ENCODE measurements around the gene SP9.
"Not testable (repeated sequence)": the region's sequence is repeated elsewhere in the genome, so short reads cannot be mapped to it uniquely, and the experiment has no call there.

The SP9 gene

DNA sequence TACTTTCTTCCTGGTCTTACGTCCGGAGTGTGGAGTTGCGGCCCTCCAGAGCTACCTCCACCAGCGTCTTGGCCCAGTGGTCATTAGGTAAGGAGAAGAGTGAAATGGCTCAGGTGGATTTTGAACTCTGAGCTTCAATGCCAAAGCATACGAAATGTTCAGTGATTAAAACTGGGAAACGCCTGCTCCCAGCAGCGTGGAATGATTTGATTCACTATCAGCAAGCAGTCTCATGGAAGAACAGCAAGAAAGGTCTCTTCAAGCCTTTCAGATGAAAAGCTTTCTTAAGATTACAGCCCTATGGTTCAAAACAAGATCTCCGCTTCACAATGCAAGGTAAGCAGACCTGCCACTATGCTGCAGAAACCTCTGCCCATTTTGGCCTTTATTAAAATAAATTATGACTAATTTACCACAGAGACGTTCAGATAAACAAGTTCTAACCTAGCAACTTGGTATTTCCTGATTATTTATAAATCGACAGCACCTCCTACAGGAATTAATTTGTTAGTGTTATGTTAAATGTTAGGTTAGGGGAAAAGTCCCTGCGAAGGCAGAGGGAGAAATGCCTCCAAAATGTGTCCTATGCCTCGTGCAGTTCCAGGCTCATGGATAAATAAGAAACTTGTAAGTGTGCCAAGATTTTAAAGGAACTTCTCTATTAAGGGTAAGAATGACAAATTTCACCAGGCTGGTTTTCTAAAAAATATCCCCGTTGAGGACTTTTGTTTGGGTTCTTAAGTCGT lies 10.1 kb downstream of the SP9 start:
- peak; percentile 81 for DNase-seq

DNA sequence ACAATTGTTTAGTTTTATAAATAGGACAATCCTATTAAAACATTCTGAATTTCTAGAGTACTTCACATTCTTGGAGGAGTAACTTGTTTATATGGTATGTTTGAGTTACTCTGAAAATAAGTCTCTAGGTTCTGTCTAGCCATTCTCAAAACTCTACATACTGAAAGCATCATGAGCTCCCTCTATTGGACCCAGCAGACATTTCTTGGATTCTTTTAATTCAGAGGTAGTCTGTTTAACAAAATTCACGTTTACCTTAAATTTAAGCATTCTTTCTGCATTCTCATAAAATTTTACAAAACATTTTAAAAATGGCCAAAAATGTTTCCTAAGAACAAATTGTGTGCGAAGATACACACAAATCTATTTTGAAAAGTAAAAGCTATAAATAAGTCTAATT lies 15.3 kb downstream of the SP9 start:
- peak; percentile 56 for DNase-seq

DNA sequence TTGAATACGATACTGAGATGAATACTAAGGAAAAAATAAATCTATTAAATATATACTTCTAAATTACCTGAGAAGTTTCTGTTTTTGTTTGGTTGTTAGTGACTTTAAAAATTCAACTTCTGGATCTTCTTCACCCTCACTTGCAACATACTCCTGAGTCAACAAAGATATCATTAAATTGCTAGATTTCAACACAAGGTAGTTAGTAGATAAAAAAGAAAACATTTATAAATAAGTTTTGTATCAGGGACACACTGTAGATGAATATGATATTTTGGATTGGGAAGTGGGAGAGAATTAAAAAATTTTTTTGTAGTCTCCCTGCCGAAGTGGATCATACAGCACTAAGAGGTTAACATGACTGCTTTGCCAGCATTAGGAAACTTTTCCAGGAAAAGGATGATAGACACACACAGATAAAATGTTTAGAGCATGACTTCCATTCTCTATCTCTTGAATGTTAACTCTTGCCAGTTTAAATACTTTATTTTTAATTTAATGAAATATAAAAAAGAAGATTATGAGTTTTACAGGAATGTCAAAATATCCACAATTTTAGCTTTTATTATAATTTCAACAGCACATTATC lies 15.9 kb downstream of the SP9 start:
- DNase-seq, result no peak

DNA sequence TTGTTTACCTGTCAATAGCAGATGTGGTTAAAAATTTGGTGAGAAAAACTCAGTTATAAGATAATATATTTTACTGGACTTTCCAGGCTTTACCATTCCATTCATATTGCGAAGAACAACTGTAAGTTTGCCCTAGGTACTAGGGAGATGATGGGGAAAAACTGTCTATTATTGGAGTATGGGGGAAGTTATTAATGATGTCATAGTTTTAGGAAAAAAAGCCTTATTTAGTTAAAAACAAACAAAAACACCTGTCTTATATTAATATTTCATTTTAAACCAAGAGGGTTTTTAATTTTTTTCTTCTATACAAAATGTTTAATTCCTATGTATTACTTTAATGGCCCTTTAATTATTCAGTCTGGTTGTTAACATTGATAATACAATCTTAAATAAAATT lies 18.2 kb downstream of the SP9 start:
- DNase-seq, result no peak

DNA sequence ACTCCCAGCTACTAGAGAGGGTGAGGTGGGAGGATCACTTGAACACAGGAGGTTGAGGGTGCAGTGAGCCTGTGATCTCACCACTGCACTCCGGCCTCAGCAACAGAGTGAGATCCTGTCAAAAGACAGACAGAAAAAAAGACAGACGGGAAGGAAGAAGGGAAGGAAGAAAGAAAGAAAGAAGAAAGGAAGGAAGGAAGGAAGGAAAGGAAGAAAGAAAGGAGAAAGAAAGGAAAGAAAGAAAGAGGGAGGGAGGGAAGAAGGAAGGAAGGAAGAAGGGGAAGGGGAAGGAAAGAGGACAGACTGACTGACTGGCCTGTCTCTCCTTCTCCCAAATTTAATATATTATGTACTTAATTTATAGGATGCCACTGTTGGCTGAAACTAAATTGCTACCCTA lies 21.6 kb downstream of the SP9 start:
- DNase-seq, result no peak

DNA sequence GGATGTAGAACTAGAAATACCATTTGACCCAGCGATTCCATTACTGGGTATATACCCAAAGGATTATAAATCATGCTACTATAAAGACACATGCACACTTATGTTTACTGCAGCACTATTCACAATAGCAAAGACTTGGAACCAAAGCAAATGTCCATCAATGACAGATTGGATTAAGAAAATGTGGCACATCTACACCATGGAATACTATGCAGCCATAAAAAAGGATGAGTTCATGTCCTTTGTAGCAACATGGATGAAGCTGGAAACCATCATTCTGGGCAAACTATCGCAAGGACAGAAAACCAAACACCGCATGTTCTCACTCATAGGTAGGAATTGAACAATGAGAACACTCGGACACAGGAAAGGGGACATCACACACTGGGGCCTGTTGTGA lies 24.9 kb downstream of the SP9 start:
- DNase-seq, result not testable (repeated sequence)

DNA sequence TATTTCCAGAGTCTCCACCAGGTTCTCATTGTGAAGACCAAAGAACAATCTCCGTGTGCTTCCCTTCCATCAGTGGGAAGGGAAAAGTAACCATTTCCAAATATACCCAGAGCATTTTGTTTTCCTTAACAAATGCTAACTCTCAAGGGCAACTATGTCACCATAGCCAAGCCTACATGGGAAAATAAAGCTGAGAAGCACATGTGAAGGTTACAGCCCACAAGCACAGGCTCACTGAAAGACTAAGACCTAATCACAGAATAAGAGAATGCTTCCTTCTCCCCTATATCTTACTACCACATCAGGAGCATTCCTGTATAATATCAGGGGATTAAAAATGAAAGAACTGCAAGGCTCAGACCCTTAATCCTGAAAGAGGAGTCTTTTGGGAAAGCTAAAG lies 28.2 kb downstream of the SP9 start:
- DNase-seq, result no peak

DNA sequence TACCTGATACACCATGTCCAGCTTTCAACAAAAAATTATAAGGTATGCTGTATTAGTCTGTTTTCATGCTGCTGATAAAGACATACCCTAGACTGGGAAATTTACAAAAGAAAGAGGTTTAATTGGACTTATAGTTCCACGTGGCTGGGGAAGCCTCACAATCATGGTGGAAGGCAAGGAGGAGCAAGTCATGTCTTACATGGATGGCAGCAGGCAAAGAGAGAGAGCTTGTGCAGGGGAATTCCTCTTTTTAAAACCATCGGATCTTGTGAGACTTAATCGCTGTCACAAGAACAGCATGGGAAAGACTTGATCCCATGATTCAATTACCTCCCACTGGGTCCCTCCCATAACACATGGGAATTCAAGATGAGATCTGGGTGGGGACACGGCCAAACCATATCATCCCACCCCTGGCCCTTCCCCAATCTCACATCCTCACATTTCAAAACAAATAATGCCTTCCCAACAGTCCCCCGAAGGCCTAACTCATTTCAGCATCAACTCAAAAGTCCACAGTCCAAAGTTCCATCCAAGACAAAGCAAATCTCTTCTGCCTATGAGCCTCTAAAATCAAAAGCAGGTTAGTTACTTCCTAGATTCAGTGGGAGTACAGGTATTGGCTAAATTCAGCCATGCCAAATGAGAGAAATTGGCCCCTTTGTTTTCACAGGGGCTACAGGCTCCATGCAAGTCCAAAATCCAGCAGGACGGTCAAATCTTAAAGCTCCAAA lies 28.9 kb downstream of the SP9 start:
- not testable (repeated sequence) for DNase-seq

DNA sequence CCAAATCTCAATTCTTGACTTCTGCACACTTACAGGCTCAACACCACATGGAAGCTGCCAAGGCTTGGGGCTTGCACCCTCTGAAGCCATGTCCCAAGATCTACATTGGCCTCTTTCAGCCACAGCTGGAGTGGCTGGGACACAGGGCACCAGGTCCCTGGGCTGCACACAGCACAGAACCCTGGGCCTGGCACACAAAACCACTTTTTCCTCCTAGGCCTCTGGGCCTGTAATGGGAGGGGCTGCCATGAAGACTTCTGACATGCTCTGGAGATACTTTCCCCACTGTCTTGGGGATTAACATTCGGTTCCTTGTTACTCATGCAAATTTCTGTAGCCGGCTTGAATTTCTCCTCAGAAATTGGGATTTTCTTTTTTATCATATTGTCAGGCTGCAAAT lies 29.9 kb downstream of the SP9 start:
- DNase-seq, result no peak

DNA sequence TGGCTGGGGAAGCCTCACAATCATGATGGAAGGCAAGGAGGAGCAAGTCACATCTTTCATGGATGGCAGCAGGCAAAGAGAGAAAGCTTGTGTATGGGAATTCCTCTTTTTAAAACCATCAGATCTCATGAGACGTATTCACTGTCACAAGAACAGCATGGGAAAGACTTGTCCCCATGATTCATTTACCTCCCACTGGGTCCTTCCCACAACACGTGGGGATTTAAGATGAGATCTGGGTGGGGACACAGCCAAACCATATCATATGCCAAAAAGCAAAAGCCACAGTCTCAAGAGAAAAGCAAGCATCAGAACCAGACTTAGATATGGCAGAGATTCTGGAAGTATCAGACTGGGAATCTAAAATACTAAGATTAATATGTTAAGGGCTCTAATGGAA lies 30.8 kb downstream of the SP9 start:
- no peak for DNase-seq

DNA sequence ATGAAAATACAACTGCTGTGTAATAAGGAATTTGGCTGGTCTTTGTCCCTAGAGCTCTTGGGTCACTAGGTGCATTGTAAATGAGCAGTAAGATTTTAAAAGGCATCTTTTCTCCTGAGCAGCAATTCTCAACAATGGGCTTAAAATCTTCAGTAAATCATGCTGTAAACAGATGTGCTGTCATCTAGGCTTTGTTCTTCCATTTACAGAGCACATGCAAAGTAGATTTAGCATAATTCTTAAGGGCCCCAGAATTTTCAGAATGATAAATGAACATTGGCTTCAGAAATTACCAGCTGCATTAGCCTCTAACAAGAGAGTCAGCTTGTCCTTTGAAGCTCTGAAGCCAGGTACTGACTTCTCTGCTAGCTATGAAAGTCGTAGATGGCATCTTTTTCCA lies 33.9 kb downstream of the SP9 start:
- DNase-seq, result no peak

DNA sequence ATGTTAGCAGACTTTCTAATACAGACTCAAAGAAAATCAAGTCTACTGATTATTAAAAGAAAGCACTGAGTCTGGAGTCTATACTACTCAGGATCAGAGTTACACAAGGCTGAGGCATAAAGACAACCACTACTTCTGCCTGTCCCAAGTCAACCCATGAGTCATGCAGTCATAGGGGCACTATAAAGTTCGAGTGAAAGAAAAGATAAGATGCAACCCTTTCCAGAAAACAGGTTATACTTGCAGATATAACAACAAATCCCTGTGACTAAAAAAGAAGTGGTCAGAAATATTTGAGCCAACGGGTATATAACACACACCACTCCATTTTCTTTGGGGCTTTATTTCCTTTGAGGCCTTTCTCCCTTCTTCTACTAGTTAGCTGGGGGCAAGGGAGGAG lies 42.2 kb downstream of the SP9 start:
- DNase-seq, result no peak

DNA sequence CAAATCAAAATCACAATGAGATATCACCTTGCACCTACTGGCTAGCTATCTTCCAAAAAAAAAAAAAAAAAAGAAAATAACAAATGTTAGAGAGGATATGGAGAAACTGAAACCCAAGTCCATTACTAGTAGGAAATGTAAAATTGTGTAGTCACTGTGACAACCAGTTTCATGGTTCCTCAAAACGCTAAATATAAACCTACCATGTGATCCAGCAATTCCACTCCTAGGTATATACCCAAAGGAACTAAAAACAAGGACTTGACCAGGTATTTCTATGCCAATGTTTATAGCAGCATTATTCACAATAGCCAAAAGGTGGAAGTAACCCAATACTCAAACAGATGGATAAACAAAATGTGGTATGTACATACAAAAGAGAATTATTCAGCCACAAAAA lies 49.0 kb downstream of the SP9 start:
- peak; percentile 14 for DNase-seq

DNA sequence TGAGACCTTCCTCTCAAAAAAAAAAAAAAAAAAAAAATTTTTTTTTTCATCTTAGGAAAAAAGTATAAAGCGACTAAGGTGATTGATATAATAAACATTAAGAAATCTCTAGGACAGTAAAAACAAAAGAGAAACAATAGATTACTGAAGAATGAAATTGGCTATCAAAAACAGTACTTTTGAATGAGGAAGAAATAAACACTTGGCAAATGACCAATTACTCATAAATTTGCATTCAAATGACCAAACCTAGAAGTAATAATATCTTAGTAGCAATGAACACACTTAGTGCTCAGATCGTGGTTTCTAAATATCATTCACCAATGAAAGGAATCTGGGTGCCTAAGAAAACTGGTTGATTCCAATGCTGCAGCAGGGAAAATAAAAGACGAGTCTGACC lies 50.4 kb downstream of the SP9 start:
- DNase-seq, result no peak
